Measurements from ENCODE around the gene MACROD2.

MACROD2 gene

DNA sequence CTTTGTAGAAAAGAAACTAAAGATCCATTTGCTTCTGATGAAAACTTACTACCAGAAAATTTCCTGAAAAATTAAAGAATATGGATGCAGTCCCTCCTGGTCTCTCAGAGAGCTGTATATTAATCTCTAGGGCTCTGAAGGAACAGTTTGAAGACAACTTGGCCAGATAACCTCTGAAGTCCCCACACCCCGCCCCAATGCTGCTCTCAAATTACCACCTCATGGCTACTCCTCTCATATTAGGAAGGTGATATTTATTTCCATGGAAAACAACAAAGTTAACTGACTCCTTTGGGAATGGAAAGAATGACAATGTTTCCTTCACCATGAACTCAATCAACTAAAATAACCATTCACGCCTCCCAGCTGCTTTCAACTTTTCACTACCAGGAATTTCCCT lies 750.5 kb downstream of the MACROD2 start:
- no peak for DNase-seq (ENCODE audit: low read depth in 2 of 2)

DNA sequence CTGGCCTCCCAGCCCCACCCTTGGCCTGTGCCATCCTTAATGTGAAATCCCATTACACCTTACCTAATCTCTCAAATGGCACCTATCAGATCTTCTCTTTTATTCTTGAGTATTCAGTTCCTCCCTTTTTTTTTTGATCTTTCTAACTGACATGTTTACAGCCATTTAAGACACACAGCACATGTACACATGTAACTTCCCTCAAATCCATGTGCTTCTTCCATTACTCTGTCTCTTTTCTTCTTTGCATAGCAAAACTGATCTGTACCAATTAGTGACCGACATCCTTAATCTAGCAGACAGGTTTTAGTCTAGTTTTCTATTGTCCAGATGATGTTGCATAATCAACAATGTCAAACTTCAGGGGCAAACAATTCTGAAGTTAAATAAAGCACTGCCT lies 755.9 kb downstream of the MACROD2 start:
- no peak for DNase-seq (ENCODE audit: low read depth in 2 of 2)

DNA sequence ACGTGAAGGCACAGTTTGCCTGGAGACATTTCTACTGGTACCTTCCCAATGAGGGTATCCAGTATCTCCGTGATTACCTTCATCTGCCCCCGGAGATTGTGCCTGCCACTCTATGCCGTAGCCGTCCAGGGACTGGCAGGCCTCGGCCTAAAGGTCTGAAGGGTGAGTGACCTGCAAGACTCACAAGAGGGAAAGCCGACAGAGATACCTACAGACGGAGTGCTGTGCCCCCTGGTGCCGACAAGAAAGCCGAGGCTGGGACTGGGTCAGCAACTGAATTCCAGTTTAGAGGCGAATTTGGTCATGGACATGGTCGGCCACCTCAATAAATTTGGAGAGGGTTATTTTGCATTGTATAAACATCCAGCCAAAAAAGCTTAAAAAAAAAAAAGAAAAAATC lies 762.4 kb downstream of the MACROD2 start:
- DNase-seq (ENCODE audit: low read depth in 2 of 2) = no peak

DNA sequence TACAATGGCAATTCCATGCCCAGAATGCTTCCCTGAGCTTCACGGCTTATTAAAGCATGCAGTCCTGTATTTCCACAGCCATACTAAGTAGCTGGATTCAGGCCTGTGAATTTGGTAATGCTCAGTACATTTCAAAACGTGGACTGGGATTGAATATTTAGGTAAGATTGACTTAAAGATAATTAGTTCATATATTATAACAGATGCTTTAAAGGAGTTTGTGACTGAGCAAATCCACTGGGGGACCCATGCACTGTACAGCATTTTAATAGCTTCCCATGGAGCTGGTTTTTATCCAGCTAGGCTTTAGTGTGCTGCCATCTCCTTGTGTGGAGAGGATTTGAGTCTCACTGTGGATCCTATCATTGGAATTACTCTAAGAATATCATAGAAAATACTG lies 763.0 kb downstream of the MACROD2 start:
- DNase-seq (ENCODE audit: low read depth in 2 of 2) = no peak

DNA sequence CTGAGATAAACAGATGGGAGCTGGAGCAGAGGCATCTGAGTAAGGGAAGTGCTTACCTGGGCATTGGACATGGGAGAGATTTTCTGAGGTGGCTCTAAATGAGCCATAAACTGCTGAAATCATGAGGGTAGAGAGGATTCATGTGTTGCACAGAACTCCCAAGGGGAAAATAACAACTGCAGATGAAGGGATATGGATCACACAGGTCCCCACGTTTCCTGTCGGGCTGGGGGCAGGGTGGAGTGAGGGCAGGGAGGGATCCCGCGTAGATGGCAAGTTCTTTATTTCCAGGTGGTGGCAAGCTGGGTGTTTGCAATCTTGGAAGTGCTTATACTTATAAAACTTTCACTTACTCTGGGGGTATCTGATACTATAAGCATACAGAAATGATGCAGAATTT lies 764.7 kb downstream of the MACROD2 start:
- no peak for DNase-seq (ENCODE audit: low read depth in 2 of 2)

DNA sequence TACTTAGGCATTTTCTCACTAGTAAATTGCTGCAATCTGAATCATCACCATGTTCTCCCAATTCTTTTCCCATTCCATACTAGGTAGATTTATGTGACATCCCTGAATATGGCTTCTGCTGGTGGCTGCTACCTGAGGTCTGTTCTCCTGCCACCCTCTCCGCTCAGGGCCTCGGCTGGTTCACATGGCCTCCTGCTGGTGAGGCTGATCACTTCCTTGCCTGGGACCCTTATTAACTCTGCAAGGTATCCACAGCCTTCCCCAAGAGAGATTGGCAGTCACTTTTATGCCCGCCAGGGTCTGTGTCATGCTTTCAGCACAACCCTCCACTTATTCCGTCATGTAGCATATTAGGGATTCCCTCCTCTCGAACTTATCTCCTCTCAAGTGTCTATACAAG lies 766.6 kb downstream of the MACROD2 start:
- DNase-seq (ENCODE audit: low read depth in 2 of 2) = no peak

DNA sequence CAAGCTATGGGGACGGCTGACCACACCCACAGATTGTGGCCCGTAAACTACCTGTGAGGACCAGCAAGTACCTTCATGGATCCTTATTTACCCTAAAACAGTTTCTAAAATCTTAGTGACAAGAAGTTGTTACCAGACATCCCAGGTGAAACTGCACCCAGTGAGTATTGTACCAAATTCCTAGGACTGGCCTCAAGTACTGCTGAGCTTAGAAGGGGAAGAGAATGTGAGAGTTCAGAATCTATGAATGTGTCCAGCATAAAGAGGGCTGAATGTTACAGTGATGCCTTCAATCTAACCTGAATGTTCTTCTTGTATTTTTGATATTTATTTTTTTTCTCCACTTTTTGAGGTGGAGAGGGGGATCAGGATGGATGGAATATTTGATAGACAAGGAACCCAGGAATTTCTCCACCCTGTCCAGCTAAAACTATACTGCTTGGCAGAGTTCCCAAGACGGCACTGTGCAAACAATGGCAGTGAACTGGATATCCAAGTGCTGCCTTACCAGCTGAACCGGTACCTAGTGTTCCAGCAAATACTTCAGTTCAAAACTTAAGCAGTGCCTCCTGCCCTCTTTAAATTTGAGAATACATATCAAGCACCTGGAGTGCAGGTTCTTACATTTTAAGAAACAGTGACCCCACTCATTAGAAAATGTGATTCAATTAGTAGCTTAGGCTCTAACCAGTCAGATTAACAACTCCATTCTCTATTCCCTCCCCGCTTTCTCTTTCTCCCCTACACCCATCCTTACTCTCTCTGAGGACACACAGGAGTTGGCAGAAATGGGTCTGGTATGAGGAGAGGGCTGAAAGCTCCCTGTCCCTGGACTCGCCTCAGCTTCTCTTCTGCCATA lies 769.4 kb downstream of the MACROD2 start:
- DNase-seq (ENCODE audit: low read depth in 2 of 2) = no peak

DNA sequence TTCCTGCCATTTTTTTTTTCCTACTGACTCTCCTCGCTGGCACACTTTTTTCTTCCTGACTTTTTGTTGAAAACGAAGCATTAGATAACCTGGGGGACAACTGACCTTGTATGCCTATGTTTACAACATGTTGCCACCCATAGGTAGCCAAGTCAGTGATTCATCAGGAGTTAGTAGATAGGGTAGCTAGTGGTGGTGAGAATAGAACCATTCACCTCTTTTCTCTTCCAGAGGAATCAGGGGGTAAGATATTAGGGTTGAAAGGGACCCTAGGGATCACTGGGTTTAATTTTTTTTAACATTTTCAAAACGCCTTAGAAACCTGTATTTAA lies 770.0 kb downstream of the MACROD2 start:
- no peak for DNase-seq (ENCODE audit: low read depth in 2 of 2)

DNA sequence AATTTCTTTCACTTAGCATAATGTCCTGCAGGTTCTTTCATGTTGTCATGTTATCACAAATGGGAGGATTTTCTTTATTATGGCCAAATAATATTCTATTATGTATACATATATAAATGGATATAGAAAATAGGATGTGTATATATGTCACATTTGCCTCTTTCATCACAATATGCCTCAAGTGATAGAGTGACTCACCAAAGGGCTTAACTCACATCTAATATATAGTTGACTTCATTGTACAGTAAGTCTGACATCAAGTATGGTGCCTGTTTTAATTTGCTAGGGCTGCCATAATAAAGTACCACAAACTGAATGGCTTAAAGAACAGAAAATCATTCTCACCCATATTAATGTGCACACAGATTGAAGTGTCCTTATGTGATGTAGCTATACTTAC lies 778.2 kb downstream of the MACROD2 start:
- DNase-seq (ENCODE audit: low read depth in 2 of 2) = no peak

DNA sequence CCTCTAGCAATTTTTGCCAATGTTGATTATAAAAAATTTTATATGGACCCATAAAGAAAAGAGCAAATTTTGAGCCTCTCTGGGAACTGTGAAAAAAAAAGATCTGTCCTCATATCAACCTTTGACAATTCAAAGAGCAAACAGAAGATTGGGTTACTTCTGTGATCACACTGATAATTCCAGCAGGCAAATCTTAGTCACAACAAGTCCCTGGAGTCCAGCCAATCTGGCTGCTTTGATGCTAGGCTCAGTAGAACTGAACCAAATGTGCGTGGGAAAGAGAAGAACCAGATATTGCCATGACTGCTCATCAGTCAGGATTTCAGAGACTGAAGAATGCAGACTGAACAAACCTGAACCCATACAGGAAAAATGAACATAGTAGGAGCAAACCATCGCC lies 780.5 kb downstream of the MACROD2 start:
- no peak for DNase-seq (ENCODE audit: low read depth in 2 of 2)

DNA sequence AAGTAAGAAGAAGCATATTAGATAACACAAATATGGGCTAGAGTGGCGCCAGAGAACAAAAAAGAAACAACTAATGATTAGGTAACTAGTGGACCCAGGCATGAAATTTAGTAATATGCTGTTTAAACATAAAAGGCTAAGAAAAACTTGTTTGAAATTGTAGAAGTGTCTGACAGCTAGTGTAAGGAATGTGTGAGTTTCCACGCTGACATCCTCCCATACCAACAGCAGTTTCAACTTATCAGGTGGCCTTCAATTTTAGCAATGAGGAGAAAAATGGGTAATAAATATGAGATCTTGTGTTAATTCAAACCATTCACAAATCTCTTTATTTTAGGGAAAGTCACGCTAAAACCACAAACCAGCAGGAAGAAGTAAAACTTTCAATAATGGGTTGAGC lies 782.3 kb downstream of the MACROD2 start:
- DNase-seq (ENCODE audit: low read depth in 2 of 2) = no peak

DNA sequence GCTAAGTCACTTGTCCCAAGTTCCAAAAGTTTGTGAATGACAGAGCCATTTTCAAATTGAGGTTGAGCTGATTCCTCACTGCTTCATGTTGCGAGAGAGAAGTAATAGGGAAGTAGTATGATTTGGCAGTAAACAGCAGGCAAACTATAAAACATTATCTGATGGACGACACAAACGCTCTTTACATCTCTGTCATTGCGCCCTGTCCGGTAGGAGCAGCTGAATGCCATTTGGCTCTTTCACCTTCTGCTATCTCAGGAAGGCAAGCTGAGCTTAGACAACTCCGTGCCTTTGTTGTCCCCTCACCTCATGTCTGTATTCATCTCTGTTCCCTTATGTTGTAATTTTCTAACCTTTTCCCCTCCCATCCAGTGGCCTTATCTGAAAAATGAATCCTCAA lies 782.8 kb downstream of the MACROD2 start:
- DNase-seq (ENCODE audit: low read depth in 2 of 2) = no peak

DNA sequence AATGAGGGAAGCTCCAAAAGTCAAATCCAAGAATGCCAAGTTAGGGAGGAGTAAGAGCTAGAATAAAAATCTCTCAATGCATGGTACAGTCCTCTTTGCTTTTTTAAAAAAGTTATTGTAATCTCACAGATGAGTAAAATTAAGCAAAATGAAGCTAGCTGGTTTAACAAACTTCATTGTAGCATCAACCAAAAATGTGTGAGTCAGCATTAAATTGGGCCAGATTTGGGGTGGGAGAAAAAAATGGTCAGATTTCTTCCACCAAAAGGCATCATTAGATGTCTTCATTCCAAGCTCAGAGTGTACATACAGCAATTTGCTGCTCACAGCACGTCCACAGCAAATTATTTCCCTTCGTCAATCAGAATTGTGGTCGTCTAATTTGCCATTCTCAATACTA lies 783.6 kb downstream of the MACROD2 start:
- no peak for DNase-seq (ENCODE audit: low read depth in 2 of 2)

DNA sequence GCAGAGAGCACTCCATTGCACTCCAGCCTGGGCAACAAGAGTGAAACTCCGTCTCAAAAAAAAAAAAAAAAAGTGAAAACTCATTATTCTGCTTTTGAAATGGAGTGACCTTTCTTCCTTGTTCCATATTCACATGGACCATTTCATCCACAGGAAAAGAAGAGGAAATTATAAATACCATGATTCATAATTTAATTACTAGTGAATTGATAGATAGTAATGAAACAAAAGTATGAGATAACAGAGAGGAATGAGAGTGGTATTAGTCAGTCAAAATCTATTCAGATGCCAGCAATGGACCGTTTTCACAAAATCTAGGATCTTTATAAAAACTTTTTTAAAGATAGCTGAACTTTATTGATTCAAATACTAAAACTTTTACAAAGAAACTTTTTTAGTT lies 785.2 kb downstream of the MACROD2 start:
- DNase-seq (ENCODE audit: low read depth in 2 of 2) = no peak

DNA sequence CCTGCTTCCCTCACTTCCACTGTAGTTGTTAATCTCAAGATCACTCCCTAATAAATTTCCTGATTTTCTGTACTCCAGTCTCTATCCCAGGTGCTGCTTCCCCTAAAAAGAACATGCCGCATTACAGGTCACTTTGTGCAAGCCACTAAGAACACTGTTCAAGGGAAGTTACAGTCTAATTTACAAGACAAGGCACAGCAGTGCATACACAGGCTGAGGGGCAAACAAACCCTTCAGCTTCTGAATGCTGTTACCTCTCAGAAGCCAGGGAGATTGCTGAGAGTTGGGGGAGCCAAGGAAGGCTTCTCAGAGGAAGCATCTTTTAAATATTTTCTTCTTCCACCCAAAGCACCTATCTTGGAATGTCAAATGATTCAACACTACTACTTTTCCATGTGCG lies 787.4 kb downstream of the MACROD2 start:
- no peak for DNase-seq (ENCODE audit: low read depth in 2 of 2)

DNA sequence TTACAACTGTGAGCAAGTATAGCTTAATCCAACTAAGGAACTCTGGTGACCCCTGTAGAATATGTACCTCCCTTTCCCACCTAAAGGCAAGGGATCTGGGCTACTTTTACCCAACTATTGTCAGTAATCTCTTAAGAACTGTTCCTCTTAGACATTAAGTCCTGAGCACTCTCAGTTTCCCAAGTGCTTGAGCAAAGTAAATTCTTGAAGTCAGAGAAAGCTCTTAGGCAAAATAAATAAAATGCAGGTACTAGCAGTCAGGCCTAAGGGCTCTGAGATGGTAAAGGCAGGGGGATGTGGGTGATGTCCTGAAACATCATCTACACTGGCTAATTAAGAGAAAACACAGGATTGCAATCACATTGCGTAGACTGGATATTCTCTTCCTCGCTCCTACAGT lies 788.5 kb downstream of the MACROD2 start:
- no peak for DNase-seq (ENCODE audit: low read depth in 2 of 2)

DNA sequence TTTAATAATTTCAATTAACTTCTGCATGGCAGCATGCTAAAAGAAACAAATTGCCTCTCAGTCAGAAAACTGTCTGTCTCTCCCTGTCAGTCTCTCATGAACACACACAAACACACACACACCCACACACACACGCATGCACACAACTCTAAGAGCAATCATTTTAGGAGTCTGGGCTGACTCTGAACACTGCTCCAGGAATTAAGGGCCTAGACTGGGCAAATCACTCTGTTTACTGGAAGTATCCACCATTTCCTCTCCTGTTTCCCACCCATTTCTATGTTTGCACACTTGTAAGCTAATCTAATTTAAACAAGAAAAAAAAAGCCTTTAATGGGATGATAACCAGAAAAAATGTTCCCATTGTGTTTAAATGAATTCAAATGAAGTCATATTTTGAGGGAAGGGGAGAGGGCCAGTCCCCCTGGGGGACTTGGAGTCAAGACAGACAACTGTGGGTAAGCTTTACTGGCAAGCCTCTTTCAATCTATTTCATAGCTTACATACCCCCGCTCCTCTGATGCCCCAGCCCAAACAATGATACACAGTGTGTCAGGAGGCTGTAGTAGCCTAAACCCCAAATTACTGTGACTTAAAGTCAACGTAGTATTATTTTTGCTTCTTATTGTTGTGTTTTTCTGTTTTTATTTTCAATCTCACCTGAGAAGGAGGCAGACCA lies 789.9 kb downstream of the MACROD2 start:
- no peak for DNase-seq (ENCODE audit: low read depth in 2 of 2)

DNA sequence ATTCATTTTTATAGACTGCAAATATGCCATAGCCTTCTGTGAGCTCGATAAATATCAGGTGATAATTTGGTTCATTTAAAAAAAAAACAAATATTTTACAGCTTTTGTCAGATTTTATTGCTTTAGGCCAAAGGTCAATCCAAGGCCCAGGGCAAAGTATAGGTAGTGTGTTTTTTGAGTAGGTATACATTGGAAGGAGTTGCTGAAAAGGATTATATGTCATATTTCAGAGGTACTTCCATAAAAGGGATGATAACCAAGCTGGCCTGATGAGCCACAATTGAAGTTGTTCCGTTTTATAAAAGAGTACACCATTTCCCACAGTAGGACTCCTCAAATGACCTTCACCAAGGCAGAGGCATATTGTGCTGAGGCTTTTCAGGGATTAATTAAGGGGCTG lies 794.9 kb downstream of the MACROD2 start:
- DNase-seq (ENCODE audit: low read depth in 2 of 2) = no peak

DNA sequence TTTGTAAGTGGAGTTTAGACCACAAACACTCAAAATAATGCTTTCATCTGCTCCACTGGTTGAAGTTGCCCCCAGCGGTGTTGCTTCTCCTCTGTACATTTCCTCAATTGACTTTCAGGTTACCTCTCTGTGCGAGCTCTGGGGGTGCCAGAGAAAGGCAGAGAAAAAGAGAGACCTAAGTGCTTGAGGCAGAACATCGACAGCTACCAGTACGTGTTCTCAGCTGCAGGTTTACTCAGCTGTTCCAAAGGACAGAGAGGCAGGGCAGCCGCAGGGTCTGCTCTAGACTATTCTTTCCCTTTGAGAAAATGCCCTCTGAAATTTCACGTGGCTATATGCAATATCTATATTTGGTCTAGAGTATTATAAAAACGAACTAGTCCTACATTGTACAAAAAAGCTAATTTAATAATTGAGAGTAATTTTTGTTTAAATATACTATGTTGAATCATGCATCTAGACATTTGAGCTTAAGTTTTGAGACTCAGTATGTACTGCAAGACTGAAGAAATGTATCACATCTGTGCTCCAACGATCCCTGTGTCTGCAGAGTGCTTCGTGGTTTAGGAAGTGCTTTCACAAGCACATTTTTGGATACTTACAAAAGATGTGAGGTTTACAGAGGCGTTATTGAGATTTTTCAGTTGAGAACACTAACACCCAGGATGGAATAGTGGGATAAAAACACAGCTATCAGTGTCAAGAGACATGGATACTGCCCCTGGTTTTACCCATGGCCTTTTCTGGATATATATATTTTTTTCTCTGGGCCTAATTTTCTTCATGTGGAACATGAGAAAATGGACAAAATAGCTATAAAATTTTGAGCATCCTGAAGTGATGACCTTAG lies 795.7 kb downstream of the MACROD2 start:
- DNase-seq (ENCODE audit: low read depth in 2 of 2) = no peak

DNA sequence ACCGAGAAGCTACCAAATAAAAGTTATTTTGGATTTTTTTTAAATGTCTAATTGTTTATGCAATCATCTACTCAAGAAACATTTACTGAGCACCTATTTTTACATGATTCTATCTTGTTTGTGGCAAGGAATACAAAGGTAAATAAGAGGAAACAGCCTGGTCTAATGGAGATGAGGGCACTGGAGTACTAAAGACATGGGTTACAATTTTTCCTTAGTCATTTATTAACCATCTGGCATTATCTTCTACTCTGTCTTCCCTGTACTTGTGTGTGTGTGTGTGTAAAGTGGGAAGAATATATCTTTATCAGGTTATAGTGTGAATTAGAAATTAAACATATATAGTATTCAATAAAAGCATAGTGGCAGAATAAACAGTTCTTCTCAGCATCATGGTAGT lies 797.6 kb downstream of the MACROD2 start:
- no peak for DNase-seq (ENCODE audit: low read depth in 2 of 2)

DNA sequence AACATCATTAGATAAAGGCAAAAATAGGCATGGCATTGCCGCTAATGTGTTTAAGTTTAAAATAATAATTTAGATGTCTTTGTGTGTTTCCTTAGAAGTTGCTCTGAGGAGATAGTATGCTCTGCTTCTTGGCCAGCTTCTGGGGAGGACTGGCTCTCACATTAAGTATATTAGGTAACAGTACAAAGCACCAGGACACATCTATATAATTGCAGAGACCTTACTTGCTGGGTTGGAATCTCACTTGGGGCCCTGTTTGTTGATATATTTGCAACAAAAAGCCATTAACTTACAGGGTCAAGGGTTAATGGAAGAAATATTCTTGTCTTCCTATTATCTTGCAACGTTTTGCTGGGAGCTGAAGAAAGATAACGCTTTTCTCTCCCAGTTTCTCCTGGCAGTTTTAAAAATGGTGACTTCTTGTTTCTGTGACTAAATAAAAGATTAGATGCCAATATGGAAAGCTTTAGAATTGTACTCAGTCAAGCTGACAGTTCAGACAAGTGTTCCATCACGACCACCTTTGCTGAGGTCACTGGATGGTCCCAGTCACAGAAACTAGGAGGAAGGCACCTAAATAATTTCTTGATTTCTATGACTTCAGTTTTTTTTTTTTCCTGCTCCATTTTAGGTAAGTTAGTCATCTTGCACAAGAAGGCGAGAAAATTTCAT lies 804.4 kb downstream of the MACROD2 start:
- DNase-seq (ENCODE audit: low read depth in 2 of 2) = no peak
